NCI-H510A treated with DMSO at 0.1 percent for 48 hours (cell line): ENCODE data around the gene GALR3.

ENCODE experiments used
- DNase-seq: peaks from one replicate; lab custom pipeline; 2025; lab: John Stamatoyannopoulos, UW

GALR3 gene

DNA sequence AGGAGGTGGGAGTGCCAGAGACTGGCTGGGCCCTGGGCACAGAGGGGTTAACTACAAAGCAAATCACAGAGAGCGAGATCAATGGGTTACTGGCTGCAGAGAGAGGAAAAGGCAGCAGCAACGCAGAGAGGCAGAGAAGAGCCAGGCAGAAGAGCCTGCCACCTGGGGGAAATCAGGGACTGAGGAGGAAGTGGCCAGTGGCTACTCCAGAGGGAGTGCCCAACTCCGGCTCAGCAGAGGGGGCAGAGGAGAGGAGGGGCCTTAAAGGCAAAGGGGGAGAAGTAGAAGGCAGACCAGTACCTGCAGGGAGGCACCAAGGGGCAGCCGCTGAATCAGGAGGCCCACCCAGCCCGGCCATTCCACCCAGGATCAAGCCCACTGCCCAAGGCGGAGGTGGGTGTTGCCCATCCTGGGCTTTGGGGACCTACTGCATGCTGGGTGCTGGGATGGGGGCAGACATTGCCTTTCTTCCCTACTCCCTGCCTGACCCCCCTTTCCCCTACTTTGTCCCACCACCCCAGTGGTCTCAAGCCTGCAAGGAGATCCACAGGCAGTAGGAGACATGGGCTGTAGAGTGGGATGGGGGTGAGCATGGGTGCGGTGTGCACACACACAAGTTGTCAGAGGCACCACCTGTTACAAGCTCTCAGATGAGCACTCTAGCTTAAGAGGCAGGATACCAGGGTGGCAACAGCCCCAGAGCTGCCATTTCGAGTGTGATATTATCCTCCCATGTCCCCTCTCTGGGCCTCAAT is 926 bp upstream of the GALR3 start:
- peak; percentile 41 for DNase-seq

DNA sequence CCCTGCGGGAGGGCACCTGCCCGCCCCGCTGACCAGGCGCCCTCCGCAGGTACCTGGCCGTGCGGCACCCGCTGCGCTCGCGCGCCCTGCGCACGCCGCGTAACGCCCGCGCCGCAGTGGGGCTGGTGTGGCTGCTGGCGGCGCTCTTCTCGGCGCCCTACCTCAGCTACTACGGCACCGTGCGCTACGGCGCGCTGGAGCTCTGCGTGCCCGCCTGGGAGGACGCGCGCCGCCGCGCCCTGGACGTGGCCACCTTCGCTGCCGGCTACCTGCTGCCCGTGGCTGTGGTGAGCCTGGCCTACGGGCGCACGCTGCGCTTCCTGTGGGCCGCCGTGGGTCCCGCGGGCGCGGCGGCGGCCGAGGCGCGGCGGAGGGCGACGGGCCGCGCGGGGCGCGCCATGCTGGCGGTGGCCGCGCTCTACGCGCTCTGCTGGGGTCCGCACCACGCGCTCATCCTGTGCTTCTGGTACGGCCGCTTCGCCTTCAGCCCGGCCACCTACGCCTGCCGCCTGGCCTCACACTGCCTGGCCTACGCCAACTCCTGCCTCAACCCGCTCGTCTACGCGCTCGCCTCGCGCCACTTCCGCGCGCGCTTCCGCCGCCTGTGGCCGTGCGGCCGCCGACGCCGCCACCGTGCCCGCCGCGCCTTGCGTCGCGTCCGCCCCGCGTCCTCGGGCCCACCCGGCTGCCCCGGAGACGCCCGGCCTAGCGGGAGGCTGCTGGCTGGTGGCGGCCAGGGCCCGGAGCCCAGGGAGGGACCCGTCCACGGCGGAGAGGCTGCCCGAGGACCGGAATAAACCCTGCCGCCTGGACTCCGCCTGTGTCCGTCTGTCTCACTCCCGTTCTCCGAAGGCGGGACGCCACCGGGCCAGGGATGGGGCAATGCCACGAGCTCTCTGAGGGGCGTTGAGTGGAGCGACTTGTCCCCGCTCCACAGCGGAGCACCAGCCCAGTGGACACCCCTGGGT is 1.8 kb downstream of the GALR3 start:
- no peak for DNase-seq

DNA sequence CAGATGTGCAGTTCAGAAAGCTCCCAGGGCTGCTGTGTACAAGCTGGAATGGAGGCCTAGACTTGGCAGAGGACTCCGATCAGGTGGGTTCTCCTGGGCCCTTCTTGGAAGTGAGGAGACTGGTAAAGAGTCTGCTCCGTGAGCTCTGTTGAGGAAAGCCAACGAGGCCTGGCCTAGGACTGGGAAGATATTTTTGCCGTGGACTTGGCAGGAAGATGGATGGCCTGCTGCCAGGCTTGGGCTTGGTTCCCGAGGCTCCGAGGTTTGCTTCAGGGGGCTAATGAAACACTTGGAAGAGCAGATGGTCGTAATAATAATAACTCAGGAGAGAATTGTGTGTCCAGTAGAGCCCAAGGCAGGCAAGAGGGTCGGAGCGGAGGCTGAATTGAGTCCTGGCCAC is 3.9 kb downstream of the GALR3 start:
- DNase-seq: no peak

DNA sequence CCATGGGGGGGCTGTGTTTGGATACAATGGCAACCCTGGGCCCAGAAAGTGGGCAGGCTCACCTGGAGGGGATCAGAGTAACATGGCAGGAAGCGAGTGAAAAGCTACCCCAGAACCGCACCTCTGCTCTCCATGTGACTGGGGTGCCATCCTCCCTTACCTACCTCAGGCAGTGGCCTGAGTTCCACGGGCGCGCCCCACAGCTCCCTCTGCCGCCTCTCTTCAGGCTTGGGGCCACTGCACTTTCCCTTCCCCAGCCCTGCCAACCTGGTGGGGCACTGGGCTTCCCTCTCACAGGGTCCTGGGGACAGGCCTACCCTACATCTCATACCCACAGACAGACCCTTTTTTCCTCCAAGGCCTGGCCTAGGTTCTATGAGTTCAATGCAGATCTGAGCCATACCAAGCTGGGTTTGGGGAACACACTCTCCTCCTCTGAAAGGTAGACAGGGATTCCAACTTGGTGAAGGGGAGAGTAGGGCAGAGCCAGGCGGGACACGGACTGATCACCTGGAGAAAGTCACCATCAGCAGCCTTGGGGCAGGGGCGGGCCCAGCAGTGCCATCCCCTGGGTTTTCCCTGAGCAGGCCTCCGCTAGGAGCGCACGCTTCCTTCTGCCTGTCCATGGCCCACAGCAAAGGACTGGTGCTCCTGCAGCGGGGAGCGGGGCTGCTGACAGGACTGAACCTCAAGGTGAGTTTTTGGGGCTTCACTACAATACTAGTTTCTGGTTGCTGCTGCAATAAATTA is 7.1 kb downstream of the GALR3 start:
- no peak for DNase-seq

DNA sequence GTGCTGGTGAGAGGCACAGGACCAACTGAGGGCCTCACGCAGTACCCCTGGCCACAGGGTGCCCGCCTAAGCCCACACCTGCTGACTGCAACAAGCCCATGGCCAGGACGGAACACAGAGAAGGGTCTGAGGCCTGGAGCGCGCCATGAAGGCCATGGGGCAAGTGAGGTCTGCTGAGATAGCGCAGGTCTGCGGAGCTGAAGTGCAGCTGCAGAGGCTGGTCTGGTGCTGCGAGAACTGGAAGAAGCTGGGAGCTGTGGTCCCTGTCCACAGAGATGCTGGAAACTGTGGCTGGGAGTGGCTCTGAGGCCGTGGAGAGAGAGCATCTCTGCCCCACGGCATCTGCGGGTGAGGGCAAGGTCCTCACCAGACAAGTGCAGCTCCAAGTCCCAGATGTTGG is 8.3 kb downstream of the GALR3 start:
- no peak for DNase-seq

DNA sequence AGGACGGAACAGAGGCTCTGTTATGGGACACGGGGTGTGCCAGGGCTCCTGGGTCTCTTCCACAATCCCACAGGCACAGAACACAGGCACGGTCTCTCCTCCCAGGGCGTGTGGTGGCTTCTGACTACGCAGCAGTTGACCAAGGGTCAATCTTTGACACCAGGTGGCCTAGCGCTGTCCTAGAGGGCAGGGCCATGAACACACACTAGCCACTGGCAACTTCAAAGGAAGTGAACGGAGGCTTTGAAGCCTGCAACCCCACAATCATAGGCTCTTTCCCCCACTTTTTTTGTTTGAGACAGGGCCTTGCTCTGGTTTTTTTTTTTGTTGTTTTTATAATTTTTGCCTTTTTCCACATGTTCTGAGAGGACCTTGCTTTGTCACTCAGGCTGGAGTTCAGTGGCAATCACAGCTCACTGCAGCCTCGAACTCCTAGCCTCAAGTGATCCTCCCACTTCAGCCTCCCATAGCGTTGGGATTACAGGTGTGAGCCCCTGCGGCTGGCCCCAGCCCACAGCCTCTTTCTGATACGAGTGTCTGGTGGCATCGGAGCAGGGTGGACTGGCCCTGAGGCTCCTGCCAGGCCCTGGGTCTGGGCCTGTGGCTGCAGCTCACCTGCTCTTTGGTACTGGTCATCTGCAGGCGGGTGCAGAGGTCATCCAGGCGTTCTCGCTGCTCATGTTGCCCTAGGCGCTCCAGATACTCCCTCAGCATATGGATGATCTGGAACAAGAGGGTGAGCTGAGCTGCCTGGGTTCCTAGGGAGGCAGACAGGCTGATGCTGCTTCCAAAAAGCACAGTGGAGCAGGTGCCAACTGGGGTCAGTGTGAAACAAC is 9.1 kb downstream of the GALR3 start:
- no peak for DNase-seq

DNA sequence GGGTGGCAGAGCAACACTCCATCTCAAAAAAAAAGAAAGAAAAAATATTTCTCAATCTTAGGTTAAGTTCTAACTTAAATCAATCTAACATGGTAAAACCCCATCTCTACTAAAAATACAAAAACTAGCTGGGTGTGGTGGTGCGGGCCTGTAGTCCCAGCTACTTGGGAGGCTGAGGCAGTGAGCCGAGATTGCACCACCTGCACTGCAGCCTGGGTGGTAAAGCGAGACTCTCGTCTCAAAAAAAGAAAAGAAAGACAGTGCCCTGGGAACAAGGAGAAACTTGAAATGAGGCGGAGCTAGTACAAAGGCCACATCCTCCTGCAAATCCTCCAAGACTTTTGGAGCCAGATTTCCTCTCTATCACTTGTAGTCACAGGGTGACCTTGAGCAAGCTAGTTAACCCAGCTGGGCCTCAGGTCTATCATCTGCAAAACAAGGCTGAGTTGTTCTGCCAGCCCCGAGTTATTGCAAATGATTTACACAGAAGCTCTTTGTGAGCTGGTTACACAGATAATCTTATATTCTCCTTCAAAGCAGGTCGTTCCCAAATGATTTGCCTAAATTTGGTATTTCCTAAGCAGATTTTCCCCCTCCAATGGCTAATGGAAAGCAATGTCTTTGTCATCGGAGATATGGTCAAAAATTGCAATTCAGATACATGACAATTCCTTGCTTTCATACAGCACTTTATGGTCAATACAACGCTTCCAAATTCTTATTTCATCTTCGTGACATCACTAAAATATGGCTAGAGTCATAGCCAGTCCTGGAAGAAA is 19.0 kb downstream of the GALR3 start:
- no peak for DNase-seq

DNA sequence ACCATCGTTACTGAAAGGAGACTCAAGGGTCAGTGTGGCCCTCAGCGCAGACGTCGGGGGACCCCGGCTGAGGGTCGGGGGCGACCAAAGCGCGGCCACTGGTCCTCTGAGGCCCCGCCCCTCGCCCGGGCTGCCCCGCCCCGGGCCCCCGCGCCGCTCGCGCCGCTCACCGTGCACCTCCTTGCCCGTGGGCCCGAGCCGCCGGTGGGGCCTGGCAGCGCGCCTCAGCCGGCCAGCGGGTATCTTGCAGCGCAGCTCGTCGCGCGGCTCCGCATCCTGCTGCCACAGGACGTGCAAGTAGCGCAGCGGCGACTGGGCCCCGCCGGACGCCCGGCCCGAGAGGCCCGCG is 20.5 kb downstream of the GALR3 start:
- peak; percentile 26 for DNase-seq

DNA sequence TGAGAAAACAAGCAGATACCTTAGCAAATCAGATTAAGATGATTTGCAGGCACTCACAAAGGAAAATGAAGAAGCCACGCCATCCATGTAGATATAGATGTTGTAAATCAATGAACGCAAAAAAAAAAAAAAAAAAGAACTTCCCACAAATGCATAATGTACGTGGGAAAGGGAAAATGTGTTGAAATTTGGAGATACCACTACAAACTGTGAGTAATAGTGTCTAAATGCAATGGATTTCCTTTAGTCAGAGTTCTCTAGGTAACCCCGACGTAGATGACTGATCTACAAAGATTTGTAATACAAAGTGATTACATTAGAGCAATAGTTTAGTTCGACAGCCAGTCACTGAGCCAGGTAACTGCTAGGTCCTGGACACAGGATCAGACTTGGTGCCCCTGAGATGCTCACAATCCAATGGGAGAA is 21.7 kb downstream of the GALR3 start:
- no peak for DNase-seq

DNA sequence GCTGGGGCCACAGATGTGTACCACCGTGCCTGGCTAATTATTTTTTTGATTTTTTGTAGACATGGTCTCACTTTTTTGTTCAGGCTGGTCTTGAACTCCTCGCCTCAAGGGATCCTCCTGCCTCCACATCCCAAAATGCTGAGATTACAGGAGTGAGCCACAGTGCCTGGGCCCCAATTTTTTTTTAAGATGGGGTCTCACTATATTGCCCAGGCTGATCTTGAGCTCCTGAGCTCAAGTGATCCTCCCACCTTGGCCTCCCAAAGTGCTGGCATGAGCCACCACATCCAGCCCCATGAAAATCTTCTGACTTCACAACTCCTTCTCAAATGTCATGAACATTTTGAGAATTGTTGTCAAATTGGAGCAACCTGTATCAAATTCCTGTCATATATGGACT is 23.3 kb downstream of the GALR3 start:
- no peak for DNase-seq

DNA sequence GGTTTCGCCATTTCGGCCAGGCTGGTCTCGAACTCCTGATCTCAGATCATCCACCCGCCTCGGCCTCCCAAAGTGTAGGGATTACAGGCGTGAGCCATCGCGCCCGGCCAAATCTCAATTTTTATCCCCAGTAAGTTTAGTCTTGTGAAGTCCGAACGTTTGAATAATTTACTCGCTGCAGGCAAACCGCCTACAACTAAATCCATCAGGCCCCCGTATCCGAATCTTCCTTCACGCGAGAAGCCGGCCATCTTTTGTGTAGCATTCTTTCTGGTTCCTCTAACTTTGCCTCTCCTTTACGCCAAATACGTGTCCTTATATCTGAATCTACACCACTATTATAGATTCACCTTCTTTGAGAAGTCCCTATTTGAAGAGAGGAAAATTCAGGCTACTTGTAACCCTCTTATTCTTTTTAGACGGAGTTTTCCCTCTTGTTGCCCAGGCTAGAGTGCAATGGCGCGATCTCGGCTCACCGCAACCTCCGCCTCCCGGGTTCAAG is 25.5 kb downstream of the GALR3 start:
- DNase-seq: peak; percentile 14

DNA sequence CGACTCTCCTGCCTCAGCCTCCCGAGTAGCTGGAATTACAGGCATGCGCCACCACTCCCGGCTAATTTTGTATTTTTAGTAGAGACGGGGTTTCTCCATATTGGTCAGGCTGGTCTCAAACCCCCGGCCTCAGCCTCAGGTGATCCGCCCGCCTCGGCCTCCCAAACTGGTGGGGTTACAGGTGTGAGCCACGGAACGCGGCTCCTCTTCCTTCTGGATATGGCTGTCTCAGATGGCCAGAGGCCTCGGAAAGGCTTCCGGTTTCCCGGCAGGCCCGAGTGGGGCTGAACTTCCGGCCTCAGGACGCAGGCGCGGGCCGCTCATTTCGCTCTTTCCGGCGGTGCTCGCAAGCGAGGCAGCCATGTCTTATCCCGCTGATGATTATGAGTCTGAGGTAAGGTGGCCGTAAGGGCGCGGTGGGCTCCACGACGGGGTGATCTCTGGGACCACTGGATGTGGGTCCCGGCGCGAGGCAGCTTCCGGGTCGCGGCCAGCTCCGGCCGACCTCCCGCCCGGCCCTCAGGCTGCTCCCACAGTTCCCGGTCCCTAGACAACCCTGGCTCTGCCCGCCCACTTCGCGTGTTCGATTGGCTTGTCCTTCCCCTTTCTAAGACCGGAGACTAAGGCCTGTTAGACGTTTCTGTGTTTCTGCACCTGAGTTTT is 26.0 kb downstream of the GALR3 start, which contains the start of gene EIF3L:
Gene EIF3L (plus strand): TSS at position 331 of the 663 bp plus-strand sequence. CDS start 31 bp downstream, at position 362.
- DNase-seq: peak; percentile 82

DNA sequence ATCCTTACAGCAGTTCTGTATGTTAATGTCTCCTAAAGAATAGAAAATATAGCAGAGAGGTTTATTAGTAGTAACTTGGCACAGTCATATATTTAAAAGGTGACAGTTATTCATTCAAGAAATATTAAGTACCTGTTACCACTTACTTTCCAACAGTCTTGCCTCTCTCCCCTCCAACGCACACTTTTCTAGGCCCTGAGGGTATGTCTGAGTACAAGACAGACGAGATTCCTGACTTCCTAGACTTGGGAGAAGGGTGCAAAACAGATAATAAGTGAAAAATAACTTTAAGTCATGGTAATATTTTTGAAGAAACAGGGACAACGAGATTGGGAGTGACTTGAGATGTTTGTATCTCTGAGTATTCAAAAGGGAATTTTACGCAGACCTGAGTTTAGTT is 27.6 kb downstream of the GALR3 start:
- no peak for DNase-seq

DNA sequence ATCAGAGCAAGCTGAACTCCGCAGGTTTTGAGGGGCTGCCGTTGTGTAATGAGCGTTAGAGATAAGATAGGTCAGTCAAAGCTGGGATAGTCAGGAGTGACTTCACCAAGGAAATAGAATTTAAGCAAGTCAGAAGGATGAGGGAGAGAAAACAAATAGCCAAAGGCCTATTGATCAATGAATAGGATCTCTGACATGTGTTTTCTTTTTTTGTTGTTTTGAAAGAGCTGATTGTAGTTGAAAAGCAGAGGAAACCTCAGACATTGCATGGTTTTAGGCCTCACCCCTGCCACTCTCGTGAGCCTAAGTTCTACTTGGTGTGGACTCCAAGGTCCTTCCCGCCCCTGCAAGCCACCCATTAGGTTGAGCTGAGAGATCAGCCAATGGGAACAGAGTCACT is 29.2 kb downstream of the GALR3 start:
- DNase-seq: no peak

DNA sequence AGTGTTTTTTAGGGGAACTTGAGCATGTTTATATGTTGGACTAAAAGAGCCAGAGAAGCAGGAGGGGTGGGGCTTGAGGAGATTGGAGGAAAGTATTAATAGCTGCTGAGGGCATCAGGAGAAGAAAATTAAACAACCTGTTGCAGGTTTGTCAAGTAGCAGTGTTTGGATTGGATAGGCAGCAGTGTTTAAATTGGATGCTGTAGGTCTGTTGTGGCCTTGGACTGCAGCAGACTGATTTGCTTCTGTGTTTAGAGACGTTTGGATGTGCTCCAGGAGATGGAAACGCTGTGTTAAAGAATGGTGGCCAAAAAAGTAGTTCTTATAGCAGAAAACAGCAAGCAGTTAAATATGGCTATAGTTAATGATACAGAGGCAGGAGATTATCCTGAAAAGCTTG is 31.8 kb downstream of the GALR3 start:
- DNase-seq: no peak

DNA sequence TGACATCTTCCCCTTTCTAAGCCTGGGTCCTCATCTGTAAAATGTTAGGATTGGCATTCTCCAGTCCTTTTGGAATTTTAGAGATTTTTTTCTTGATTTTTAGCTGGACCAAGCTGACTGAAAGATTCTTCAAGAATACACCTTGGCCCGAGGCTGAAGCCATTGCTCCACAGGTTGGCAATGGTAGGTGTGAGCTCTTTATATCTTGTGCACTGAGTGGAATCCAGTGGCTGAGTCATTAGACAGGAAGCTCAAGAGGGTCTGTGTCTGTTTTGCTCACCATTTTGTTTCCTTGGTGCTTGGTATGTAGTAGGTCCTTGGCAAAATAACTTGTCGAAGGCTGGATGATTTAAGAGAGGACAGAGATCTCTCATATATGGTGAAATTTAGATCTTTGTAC is 32.3 kb downstream of the GALR3 start:
- DNase-seq: no peak

DNA sequence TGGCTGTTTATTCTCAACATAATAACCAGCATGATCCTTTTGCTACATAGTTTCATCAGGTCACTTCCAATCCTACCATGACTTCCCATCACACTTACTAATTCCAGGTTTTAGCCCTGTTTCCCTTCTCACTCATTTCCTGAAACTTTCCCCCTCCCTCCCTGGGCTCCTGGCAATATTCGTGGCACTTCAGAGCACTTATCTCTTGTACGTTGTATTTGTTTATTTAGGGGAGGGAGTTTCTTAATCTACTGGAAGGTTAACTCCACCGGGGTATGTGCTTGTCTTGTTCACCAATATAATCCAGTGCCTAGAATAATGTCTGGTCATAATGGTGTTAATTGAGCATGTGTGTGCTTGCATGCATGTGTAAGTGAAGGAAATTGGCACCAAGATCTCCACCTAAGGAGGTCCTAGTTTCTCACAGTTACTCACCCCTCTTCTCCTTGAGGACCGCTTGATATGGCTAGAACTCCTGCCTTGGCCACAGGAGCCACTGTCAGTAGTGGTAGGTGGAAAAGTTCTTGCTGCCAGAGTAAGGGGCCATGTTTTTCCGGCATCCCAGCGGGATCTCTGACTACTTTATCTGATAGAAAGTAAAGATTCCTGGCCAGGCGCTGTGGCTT is 37.7 kb downstream of the GALR3 start:
- DNase-seq: peak; percentile 18

DNA sequence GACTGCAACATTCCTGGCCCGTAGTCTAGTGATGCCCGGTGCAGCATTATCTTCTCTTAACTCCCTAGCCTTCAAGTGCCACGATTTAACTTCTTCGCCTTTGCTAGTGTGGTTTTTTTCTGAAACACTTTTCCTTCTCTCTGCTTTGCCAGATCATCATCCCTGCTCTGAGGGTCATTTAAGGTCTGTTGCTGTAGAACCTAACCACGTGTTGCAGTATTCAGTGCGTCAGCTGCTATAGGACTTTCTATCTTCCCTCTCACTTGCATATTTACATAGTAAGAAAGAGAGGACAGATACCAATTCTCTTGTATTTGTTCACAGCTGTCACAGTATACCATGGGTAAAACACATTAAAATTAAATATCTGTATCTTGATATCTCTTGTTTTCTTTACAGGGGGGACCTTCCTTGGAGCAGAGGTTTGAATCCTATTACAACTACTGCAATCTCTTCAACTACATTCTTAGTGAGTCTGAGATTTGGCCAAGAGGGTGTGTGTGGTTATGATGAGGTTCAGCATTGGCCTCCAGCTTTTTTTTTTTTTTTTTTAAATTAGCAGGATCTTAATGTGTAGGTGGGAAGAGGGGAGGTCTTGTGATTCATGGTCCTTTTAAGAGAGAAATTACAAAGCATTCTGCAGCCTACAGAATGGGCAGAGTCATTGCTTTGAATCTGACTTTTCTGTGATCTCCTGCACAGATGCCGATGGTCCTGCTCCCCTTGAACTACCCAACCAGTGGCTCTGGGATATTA is 39.6 kb downstream of the GALR3 start:
- no peak for DNase-seq

DNA sequence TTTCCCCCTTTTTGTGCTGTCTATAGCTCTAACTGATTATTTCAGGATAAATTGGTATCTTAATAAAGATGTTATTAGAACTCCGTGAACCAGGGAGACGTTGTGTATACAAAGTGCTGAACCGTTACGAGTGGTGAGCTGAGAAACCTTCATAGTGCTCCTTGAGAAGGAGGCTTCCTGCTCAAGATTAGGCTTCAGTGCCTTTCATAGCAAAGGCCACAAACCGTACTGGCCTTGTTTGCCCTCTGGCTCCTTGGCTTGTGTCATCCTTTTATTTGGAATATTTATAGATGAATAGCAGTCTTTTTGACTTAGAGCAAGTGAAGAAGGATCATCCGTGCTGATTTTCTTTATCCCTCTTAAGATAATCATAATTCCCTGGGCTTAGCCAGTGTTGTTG is 42.3 kb downstream of the GALR3 start:
- no peak for DNase-seq
